ES-I3 (cell line): Measurements from ENCODE around the gene DYNC1H1.
"Not testable (repeated sequence)": the region's sequence is repeated elsewhere in the genome, so short reads cannot be mapped to it uniquely, and the experiment has no call there.

Experiments used
- H3K36me3 ChIP-seq: 2 replicates; pipeline ENCODE4 v1.6.1; 2013; ENCODE audit warnings: mild to moderate bottlenecking, low read length, control low read depth, moderate library complexity; ENCODE audit not compliant: insufficient read depth
- H3K4me1 ChIP-seq: 2 replicates; pipeline ENCODE4 v1.6.1; 2013; ENCODE audit warnings: mild to moderate bottlenecking, control low read depth, low read length; ENCODE audit not compliant: insufficient read depth
- H3K9ac ChIP-seq: 2 replicates; pipeline ENCODE4 v1.6.1; 2013; ENCODE audit warnings: low read depth, mild to moderate bottlenecking, low read length, moderate library complexity
- H3K9me3 ChIP-seq: 2 replicates; pipeline ENCODE4 v1.6.1; 2013; ENCODE audit warnings: mild to moderate bottlenecking, low read length, moderate library complexity; ENCODE audit not compliant: control insufficient read depth, insufficient read depth

DYNC1H1 gene

DNA sequence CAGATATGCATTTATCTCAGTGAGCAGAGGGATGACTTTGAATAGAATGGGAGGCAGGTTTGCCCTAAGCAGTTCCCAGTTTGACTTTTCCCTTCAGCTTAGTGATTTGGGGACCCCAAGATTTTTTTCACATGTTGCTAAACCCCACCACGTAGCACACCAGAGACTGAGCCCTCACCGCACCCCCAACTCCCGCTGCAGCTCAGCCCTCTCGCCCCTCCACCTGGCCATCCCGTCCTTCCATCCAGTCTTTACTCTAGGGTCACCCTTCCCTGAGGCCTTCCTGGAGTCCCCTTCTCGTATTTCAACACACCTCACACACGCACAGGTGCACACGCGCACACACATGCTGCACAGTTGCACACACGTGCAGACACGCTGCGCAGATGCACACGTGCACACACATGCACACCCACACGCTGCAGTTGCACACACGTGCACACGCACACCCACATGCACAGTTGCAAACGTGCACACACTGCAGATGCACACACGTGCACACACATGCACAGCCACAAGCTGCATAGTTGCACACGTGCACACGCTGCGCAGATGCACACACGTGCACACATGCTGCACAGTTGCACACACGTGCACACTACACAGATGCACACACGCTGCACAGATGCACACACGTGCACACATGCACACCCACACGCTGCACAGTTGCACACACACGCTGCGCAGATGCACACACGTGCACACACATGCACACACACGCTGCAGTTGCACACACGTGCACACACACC lies 92.5 kb downstream of the DYNC1H1 start:
- peaks cover 2% of the 10 kb centered on the region; the same call in 1 of the 2 replicates for H3K36me3 ChIP-seq
- H3K4me1 ChIP-seq, result peaks cover 23% of the 10 kb centered on the region; the same call in 1 of the 2 replicates
- no peak overlapping the region for H3K9ac ChIP-seq
- H3K9me3 ChIP-seq, result no peaks in the 10 kb centered on the region

GRCh38 chr14:102057480-102058114 lies 93.2 kb downstream of the DYNC1H1 start:
- Histone ChIP-seq H3K9me3 (no peaks in the 10 kb centered on the region), H3K36me3 (no peaks in the 10 kb centered on the region), H3K9ac (no peak overlapping the region), H3K4me1 (peaks cover 23% of the 10 kb centered on the region; the same call in 1 of the 2 replicates)

DNA sequence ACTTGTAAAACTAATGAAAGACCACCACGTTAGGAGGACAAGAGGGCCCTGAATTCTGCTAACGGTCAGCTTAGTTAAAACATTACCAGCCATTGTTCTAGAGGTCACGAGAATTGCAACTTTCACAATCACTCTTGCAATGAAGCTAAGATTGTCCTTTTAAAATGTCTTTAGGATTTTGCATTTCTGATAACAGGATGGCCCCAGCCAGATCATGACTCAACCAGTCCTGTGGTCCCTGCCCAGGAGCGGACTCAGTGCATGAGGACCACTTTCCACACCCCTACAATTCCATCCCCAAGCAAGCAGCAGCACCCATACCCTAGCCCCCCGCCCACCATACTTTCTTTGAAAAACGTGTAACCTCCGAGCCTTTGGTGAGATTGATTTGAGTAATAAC lies 93.8 kb downstream of the DYNC1H1 start:
- Histone ChIP-seq H3K36me3 (no peaks in the 10 kb centered on the region), H3K4me1 (peaks cover 23% of the 10 kb centered on the region; the same call in 1 of the 2 replicates), H3K9ac (no peak overlapping the region), H3K9me3 (no peaks in the 10 kb centered on the region)

GRCh38 chr14:102058961-102059360 lies 94.6 kb downstream of the DYNC1H1 start:
- no peak overlapping the region for H3K9ac ChIP-seq
- H3K9me3 ChIP-seq, result no peaks in the 10 kb centered on the region
- H3K36me3 ChIP-seq, result no peaks in the 10 kb centered on the region

GRCh38 chr14:102063109-102063807 lies 98.9 kb downstream of the DYNC1H1 start:
- peak overlapping the region; percentile 14; the same call in 1 of the 2 replicates for H3K9ac ChIP-seq
- H3K36me3 ChIP-seq, result no peaks in the 10 kb centered on the region
- H3K9me3 ChIP-seq, result no peaks in the 10 kb centered on the region
- H3K4me1 ChIP-seq, result peaks cover 5% of the 10 kb centered on the region; the same call in 1 of the 2 replicates

More at GRCh38 chr14:102058961-102059360, 94.6 kb downstream of the DYNC1H1 start:
- H3K4me1 ChIP-seq, result peaks cover 26% of the 10 kb centered on the region; the same call in 1 of the 2 replicates

DNA sequence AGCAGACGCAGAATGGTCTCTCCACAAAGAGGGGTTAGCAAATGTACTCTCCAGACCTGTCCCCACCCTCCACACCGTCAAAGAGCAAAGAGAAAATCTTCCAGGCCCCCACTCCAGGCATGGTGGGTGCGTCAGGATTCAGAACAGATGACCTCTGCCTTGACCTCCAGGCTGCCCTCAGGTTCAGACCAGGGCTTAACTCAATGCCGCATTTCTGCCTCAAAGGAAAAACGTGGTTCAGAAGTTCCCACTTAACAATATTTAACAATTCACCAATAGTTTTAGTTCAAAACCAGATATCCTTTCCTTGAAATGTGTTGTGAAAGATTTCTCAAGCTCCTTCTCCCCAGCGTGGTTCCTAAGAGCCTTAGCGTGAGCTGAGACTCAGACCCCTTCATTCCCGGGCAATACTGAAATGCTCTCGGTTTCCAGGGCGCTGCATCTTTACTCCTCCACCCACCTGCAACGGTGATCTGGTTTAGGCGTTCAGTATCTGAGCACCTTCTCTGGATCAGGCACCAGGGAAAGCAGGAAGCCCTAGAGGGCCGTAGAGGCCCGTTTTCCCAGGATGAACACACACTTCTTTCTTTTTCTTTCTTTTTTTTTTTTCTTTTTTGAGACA lies 99.5 kb downstream of the DYNC1H1 start:
- H3K36me3 ChIP-seq, result no peaks in the 10 kb centered on the region
- no peaks in the 10 kb centered on the region; the same call in 1 of the 2 replicates for H3K9me3 ChIP-seq
- peak overlapping the region; percentile 14; the same call in 1 of the 2 replicates for H3K9ac ChIP-seq
- H3K4me1 ChIP-seq, result peaks cover 5% of the 10 kb centered on the region; the same call in 1 of the 2 replicates

DNA sequence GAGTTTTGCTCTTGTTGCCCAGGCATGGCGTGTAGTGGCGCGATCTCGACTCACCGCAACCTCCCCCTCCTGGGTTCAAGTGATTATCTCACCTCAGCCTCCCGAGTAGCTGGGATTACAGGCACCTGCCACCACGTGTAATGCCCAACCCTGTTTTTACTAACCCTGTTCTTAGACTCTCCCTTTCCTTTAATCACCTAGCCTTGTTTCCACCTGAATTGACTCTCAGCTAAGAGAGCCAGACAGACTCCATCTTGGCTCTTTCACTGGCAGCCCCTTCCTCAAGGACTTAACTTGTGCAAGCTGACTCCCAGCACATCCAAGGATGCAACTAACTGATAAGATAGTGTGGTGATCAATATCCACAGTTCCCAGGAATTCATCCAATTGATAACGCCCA lies 100.2 kb downstream of the DYNC1H1 start:
- H3K4me1 ChIP-seq, H3K9ac ChIP-seq, H3K36me3 ChIP-seq, H3K9me3 ChIP-seq: not testable (repeated sequence)

- H3K4me1 ChIP-seq, result peaks cover 5% of the 10 kb centered on the region; the same call in 1 of the 2 replicates
- H3K9ac ChIP-seq, result no peak overlapping the region
- no peaks in the 10 kb centered on the region for H3K36me3 ChIP-seq
- H3K9me3 ChIP-seq, result no peaks in the 10 kb centered on the region; the same call in 1 of the 2 replicates
Observed at GRCh38 chr14:102066041-102066451, 101.7 kb downstream of the DYNC1H1 start.

GRCh38 chr14:102071283-102071998 lies 107.1 kb downstream of the DYNC1H1 start:
- no peaks in the 10 kb centered on the region; the same call in 1 of the 2 replicates for H3K9me3 ChIP-seq
- no peak overlapping the region for H3K9ac ChIP-seq
- H3K4me1 ChIP-seq, result no peaks in the 10 kb centered on the region
- no peaks in the 10 kb centered on the region for H3K36me3 ChIP-seq

- Histone ChIP-seq H3K36me3 (no peaks in the 10 kb centered on the region), H3K4me1 (no peaks in the 10 kb centered on the region), H3K9ac (no peak overlapping the region), H3K9me3 (no peaks in the 10 kb centered on the region)
Observed at GRCh38 chr14:102074415-102074964, 110.1 kb downstream of the DYNC1H1 start.

DNA sequence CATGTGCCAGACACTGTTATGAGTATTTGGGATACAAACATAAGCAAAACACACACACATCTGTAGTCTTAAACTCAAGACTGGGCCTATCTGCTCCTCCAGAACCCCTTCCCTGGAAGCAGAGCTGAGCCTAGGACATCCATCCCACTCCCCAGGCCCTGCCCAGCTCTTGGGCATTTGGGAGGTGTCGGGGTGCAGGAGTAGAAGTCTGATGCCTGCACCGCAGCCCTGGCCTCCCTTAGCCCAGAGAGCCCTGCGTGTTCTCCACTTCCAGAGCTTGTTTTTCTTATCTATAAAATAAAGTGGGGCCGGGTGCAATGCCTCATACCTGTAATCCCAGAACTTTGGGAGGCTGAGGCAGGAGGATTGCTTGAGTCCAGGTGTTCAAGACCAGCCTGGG lies 110.8 kb downstream of the DYNC1H1 start:
- no peaks in the 10 kb centered on the region for H3K9me3 ChIP-seq
- H3K9ac ChIP-seq, result no peak overlapping the region
- peaks cover 2% of the 10 kb centered on the region; the same call in 1 of the 2 replicates for H3K36me3 ChIP-seq
- no peaks in the 10 kb centered on the region for H3K4me1 ChIP-seq

- H3K9me3 ChIP-seq, result no peaks in the 10 kb centered on the region
- no peak overlapping the region for H3K9ac ChIP-seq
- H3K4me1 ChIP-seq, result no peaks in the 10 kb centered on the region
- peaks cover 24% of the 10 kb centered on the region for H3K36me3 ChIP-seq
Observed at GRCh38 chr14:102077382-102077709, 113.0 kb downstream of the DYNC1H1 start.

DNA sequence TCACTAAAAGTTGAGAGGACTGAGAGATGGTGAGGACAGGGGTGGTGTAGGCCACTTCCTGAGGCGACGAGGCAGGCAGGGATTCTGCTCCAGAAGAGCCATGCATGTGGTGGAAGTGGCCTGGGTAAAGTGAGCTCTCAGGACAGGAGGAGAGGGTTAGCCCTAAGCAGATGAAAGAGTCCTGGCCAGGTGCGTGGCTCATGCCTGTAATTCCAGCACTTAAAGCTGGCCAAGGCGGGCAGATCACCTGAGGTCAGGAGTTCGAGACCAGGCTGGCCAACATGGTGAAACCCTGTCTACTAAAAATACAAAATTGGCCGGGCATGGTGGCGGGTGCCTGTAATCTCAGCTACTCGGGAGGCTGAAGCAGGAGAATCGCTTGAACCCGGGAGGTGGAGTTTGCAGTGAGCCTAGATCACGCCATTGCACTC lies 114.0 kb downstream of the DYNC1H1 start:
- not testable (repeated sequence) for H3K4me1 ChIP-seq, H3K9me3 ChIP-seq, H3K9ac ChIP-seq
- H3K36me3 ChIP-seq, result peaks cover 35% of the 10 kb centered on the region
